NCI-H345 treated with DMSO at 0.1 percent for 48 hours (cell line): ENCODE measurements around the gene HPCA.

ENCODE experiments used
- DNase-seq: peaks from one replicate; lab custom pipeline; 2025; ENCODE audit not compliant: unreplicated experiment; lab: John Stamatoyannopoulos, UW

HPCA gene

GRCh38 chr1:32886004-32886827 lies at the start of gene HPCA:
TSS of gene HPCA (plus strand) at chr1:32886491. CDS start at chr1:32888899, 2,408 bp downstream.
- DNase-seq, result no peak

- no peak for DNase-seq
Observed at GRCh38 chr1:32848354-32849063, 37.8 kb upstream of the HPCA start.

GRCh38 chr1:32855861-32856617 lies 30.3 kb upstream of the HPCA start:
- DNase-seq, result no peak

GRCh38 chr1:32858136-32858535 lies 28.2 kb upstream of the HPCA start:
- DNase-seq, result no peak

- no peak for DNase-seq
Observed at GRCh38 chr1:32858791-32859190, 27.5 kb upstream of the HPCA start.

GRCh38 chr1:32859915-32860314 lies 26.4 kb upstream of the HPCA start:
- no peak for DNase-seq

GRCh38 chr1:32860566-32860965 lies 25.7 kb upstream of the HPCA start:
- no peak for DNase-seq

GRCh38 chr1:32861904-32862695 lies 24.2 kb upstream of the HPCA start:
- no peak for DNase-seq

- DNase-seq, result no peak
Observed at GRCh38 chr1:32863218-32863880, 22.9 kb upstream of the HPCA start.

GRCh38 chr1:32863881-32864245 lies 22.4 kb upstream of the HPCA start:
- DNase-seq, result no peak

- DNase-seq, result no peak
Observed at GRCh38 chr1:32864375-32865019, 21.8 kb upstream of the HPCA start.

GRCh38 chr1:32865639-32866405 lies 20.5 kb upstream of the HPCA start:
- no peak for DNase-seq

- no peak for DNase-seq
Observed at GRCh38 chr1:32867151-32867550, 19.1 kb upstream of the HPCA start.

- DNase-seq, result no peak
Observed at GRCh38 chr1:32867671-32868070, 18.6 kb upstream of the HPCA start.

- DNase-seq, result no peak
Observed at GRCh38 chr1:32868085-32868484, 18.2 kb upstream of the HPCA start.

GRCh38 chr1:32868806-32869455 lies 17.4 kb upstream of the HPCA start:
- DNase-seq, result no peak

- no peak for DNase-seq
Observed at GRCh38 chr1:32869923-32870614, 16.2 kb upstream of the HPCA start.
